Stimulated activated CD4-positive, alpha-beta T cell treated with anti-CD3 and anti-CD28 coated beads, Interleukin-15, amount 100 ng/mL, for 48 hours (primary cell): ENCODE measurements around the gene DYSF.

ENCODE experiments used
- DNase-seq, 2 donors: peaks; one replicate each; pipeline ENCODE4 v3.0.0-alpha.2; 2020; ENCODE audit warnings: low read depth in 2 of 2

The DYSF gene

GRCh38 chr2:71672826-71673795 is 219.8 kb downstream of the DYSF start:
- DNase-seq: no peak

- no peak for DNase-seq
Observed at GRCh38 chr2:71674158-71674851, 220.9 kb downstream of the DYSF start.

- no peak for DNase-seq
Observed at GRCh38 chr2:71675296-71675695, 221.9 kb downstream of the DYSF start.

GRCh38 chr2:71678874-71679273 is 225.5 kb downstream of the DYSF start:
- no peak for DNase-seq

- no peak for DNase-seq
Observed at GRCh38 chr2:71679491-71679890, 226.1 kb downstream of the DYSF start.

GRCh38 chr2:71680925-71681324 is 227.6 kb downstream of the DYSF start:
- no peak for DNase-seq

GRCh38 chr2:71681626-71682025 is 228.3 kb downstream of the DYSF start:
- DNase-seq: no peak

- no peak for DNase-seq
Observed at GRCh38 chr2:71682341-71682740, 229.0 kb downstream of the DYSF start.

GRCh38 chr2:71683070-71683469 is 229.7 kb downstream of the DYSF start:
- DNase-seq: no peak

GRCh38 chr2:71683666-71684065 is 230.3 kb downstream of the DYSF start:
- DNase-seq: no peak

- no peak for DNase-seq
Observed at GRCh38 chr2:71684226-71685072, 231.1 kb downstream of the DYSF start.

GRCh38 chr2:71685073-71685848 is 231.9 kb downstream of the DYSF start:
- no peak for DNase-seq

GRCh38 chr2:71685941-71686611 is 232.7 kb downstream of the DYSF start:
- no peak for DNase-seq

GRCh38 chr2:71686781-71687180 is 233.4 kb downstream of the DYSF start:
- DNase-seq: no peak

- DNase-seq: no peak
Observed at GRCh38 chr2:71687412-71687811, 234.1 kb downstream of the DYSF start.

GRCh38 chr2:71688530-71688929 is 235.2 kb downstream of the DYSF start:
- no peak for DNase-seq

GRCh38 chr2:71689393-71689792 is 236.0 kb downstream of the DYSF start:
- no peak for DNase-seq

- DNase-seq: no peak
Observed at GRCh38 chr2:71689968-71690834, 236.8 kb downstream of the DYSF start.

GRCh38 chr2:71690876-71691475 is 237.6 kb downstream of the DYSF start:
- DNase-seq: no peak
